GM18951 (cell line): ENCODE data around the gene LPXN.

Experiments used
- POLR2A ChIP-seq: IDR thresholded peaks from 4 replicates; pipeline ENCODE4 v1.6.1; 2011; ENCODE audit warnings: mild to moderate bottlenecking; ENCODE audit not compliant: insufficient read length, insufficient read depth; ENCODE audit errors: extremely low read depth
- in situ Hi-C: fragments of 300-500 bp; cut with MboI; formaldehyde crosslinking; loops from one replicate; pipeline ENCODE4 v1.12.0; 2022; ENCODE audit warnings: low sequenced_read_pairs, mixed read lengths, inconsistent platforms; ENCODE audit not compliant: unreplicated experiment

LPXN gene

GRCh38 chr11:58594826-58595225, 19.2 kb upstream of the LPXN start:
- TF ChIP-seq POLR2A: no peak
- in situ Hi-C loops: no loop called here

- TF ChIP-seq POLR2A: no peak
- in situ Hi-C loops: no loop called here
Observed at GRCh38 chr11:58592760-58593472, 17.3 kb upstream of the LPXN start.

- in situ Hi-C loops: no loop called here
Observed at GRCh38 chr11:58591659-58592058, 16.0 kb upstream of the LPXN start.

GRCh38 chr11:58586998-58587397, 11.3 kb upstream of the LPXN start:
- TF ChIP-seq POLR2A: no peak
- in situ Hi-C loops: no loop called here

More at GRCh38 chr11:58591659-58592058, 16.0 kb upstream of the LPXN start:
- no peak for TF ChIP-seq POLR2A

- in situ Hi-C loops: no loop called here
- TF ChIP-seq POLR2A: no peak
Observed at GRCh38 chr11:58582437-58582836, 6.8 kb upstream of the LPXN start.

- TF ChIP-seq POLR2A: no peak
- in situ Hi-C loops: no loop called here
Observed at GRCh38 chr11:58580311-58580710, 4.7 kb upstream of the LPXN start.

GRCh38 chr11:58579192-58580129, 3.8 kb upstream of the LPXN start:
- TF ChIP-seq POLR2A: peak; percentile 80
- in situ Hi-C loops: no loop called here

GRCh38 chr11:58578635-58579191, 3.1 kb upstream of the LPXN start, which contains the start of gene ZFP91:
ZFP91 (plus strand) TSS chr11:58579063; CDS start chr11:58579282, 219 bp downstream.
- in situ Hi-C loops: no loop called here
- no peak for TF ChIP-seq POLR2A

- no peak for TF ChIP-seq POLR2A
- in situ Hi-C loops: no loop called here
Observed at GRCh38 chr11:58578136-58578634, 2.5 kb upstream of the LPXN start.

GRCh38 chr11:58577555-58578135, 2.0 kb upstream of the LPXN start:
- in situ Hi-C loops: no loop called here
- TF ChIP-seq POLR2A: peak; percentile 75

GRCh38 chr11:58576887-58577471, 1.3 kb upstream of the LPXN start:
- in situ Hi-C loops: no loop called here
- TF ChIP-seq POLR2A: no peak

GRCh38 chr11:58574881-58575280, 775 bp downstream of the LPXN start:
- in situ Hi-C loops: no loop called here
- TF ChIP-seq POLR2A: no peak
